Colon (tissue), 2 donors: ENCODE measurements around the gene UBN1.

Experiments
- FAIRE-seq: peaks from 2 replicates; lab custom pipeline; 2012; peaks lifted over from hg19 to GRCh38; lab: Jason Lieb, UNC
- donor health status: control.
- donor health status: control.

The UBN1 gene, protein sequence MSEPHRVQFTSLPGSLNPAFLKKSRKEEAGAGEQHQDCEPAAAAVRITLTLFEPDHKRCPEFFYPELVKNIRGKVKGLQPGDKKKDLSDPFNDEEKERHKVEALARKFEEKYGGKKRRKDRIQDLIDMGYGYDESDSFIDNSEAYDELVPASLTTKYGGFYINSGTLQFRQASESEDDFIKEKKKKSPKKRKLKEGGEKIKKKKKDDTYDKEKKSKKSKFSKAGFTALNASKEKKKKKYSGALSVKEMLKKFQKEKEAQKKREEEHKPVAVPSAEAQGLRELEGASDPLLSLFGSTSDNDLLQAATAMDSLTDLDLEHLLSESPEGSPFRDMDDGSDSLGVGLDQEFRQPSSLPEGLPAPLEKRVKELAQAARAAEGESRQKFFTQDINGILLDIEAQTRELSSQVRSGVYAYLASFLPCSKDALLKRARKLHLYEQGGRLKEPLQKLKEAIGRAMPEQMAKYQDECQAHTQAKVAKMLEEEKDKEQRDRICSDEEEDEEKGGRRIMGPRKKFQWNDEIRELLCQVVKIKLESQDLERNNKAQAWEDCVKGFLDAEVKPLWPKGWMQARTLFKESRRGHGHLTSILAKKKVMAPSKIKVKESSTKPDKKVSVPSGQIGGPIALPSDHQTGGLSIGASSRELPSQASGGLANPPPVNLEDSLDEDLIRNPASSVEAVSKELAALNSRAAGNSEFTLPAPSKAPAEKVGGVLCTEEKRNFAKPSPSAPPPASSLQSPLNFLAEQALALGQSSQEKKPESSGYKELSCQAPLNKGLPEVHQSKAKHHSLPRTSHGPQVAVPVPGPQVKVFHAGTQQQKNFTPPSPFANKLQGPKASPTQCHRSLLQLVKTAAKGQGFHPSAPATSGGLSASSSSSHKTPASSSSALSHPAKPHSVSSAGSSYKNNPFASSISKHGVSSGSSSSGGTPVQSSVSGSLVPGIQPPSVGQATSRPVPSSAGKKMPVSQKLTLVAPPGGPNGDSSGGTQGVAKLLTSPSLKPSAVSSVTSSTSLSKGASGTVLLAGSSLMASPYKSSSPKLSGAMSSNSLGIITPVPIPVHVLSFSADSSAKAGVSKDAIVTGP (N-terminal part only)

GRCh38 chr16:4846901-4847773, at the start of gene UBN1, which contains the start of gene GLYR1:
UBN1 (plus strand) TSS chr16:4847481; CDS start chr16:4852918, 5,437 bp downstream.
GLYR1 (minus strand) TSS chr16:4847288; CDS start chr16:4847265, 23 bp downstream.
- no peak for FAIRE-seq

- FAIRE-seq, result no peak
Observed at GRCh38 chr16:4797805-4798252, 49.5 kb upstream of the UBN1 start.

- no peak for FAIRE-seq
Observed at GRCh38 chr16:4798456-4798855, 48.8 kb upstream of the UBN1 start.

- no peak for FAIRE-seq
Observed at GRCh38 chr16:4799171-4799855, 48.0 kb upstream of the UBN1 start.

DNA sequence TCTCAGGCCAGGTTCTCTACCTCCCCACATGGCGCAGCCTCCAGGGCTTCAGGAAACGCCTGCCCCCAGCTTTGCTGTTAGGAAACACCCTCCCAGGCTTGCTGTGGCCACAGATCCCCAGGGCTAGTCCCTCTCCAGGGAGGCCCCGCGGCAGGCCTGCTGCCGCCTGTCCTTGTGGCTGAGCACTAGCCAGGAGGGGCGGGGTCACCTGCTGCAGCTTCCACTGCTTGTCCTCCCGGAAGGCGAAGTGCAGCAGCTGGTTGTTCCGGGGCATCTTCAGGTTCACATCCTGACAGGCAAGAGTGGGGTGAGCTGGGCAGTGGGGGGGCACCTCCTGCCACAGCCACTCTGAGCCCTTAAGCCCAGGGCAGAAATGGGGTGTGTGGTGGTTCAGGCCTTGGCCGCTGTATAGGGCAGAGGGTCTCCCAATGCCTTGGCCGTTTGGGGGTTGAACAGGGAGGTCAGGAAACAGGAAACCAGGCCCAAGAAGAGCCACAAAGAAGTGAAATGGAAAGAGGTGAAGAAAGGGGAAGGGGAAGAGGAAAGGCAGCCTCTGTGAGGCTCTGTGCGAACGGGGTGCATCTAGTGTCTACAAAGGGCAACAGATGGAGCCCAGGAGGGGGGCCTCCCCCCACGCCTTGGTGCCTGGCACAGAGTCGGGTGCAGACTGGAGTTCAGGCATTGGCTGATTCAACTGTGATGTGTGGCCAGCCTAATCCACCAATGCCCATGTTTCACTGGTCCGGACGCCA, 46.8 kb upstream of the UBN1 start:
- no peak for FAIRE-seq

DNA sequence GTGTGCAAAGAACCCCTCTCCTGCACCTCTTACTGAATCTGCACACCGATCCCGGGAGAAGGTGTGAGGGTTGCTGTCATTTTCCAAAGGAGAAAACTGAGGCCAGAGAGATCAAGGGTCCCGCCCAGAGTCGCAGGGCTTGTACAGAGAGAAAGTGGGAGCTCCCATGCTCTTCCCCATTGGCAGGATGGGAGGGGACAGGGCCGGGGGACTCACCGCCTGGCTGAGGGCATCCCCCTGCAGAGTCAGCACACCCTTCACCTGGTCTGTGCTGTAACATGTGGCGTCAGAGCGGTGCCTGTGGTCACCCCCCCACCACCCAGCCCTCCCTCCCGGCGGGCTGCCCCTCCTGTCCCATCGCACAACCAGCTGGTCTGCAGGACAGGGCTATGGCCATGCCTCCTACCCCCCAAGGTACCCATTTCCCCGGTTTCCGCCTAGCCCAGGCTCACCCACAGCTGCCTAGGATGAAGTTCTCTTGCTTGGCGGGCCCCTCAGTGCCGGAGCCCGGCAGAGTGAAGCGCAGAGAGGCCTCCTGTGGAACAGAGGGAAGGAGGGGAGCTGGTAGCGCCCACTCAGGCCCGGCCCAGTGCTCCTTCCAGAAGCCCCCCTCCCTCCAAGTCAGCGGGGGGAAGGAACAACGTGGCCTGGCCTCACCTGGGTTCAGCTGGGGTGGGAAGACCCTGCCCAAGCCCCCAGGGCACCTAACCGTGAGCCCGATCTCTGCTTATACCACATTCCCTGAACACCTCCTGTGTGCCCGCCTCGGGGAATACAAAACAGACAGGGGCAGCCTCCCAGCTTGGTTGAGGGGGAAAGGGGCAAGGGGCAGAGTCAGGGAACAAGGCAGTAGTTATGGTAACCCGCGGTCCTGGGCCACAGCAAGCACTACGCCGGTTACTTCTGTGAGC, 46.0 kb upstream of the UBN1 start:
- FAIRE-seq, result no peak

DNA sequence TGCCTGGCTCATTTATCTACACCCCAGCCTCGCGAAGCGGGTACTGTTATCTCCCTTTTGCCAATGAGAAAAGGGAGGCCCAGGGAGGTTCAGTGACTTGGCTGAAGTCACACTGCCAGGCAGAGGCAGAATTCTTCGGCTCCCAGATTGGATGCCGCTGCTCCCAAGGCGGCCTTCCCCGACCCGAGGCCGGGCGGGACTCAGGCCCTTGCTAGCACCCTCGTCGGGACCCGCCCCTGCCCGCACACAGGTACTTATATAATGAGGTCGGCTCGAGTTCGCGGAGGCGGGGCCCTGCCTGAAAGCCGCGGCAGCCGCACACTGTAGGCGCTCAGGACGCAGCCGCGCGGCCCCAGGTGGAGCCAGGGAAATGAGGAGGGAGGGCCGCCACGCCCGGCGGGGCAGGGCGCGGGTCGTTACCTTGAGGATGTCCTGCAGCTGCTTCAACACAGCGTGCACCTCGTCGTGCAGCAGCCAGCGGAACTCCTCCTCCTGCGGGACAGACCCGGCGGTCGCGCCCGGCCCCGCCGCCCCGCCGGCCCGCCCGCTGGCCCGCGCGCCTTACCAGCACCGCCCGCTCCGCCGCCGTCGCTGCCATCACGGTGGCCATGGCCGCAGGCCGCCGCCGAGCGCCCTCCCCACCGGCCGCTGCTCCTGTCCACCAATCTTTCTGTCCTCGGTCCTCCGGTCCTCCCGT, 45.2 kb upstream of the UBN1 start, which contains the start of gene ROGDI:
ROGDI (minus strand) TSS at position 672 of the 697 bp plus-strand sequence; CDS start at position 610, 62 bp downstream.
- FAIRE-seq, result no peak

- no peak for FAIRE-seq
Observed at GRCh38 chr16:4802659-4803287, 44.5 kb upstream of the UBN1 start.

- FAIRE-seq, result no peak
Observed at GRCh38 chr16:4803401-4803844, 43.9 kb upstream of the UBN1 start.

- no peak for FAIRE-seq
Observed at GRCh38 chr16:4803898-4804762, 43.2 kb upstream of the UBN1 start.

DNA sequence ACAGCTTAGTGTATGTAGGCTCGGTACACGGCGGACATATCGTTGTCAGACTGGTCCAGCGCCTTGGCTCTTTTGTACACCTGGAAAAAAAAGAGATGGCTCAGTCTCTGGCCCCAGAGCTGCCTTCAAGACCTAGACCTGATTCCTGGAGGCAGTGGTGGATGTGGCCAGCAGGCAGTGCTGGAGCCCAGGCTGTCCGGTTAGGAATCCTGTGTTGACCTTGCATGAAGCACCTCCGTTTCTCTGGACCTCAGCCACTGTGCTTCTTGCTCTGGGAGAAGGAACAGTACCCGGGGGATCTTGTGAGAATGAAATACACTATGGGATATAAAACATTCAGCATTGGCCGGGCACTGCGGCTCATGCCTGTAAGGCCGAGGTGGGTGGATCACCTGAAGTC, 42.0 kb upstream of the UBN1 start:
- FAIRE-seq, result no peak

DNA sequence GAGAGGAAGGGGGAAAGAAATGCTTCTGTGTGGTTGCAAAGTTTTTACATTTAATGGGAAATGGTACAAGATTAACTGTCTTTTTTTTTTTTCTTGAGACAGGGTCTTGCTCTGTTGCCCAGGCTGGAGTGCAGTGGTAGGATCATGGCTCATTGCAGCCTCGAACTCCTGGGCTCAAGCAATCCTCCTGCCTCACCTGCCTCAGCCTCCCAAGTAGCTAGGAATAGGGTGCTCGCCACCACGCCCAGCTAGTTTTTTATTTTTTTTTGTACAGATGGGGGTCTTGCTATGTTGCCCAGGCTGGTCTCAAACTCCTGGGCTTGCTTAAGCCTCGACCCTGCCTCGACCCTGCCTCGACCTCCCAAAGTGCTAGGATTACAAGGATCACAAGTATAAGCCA, 41.0 kb upstream of the UBN1 start:
- no peak for FAIRE-seq

- FAIRE-seq, result no peak
Observed at GRCh38 chr16:4811242-4811641, 36.0 kb upstream of the UBN1 start.

DNA sequence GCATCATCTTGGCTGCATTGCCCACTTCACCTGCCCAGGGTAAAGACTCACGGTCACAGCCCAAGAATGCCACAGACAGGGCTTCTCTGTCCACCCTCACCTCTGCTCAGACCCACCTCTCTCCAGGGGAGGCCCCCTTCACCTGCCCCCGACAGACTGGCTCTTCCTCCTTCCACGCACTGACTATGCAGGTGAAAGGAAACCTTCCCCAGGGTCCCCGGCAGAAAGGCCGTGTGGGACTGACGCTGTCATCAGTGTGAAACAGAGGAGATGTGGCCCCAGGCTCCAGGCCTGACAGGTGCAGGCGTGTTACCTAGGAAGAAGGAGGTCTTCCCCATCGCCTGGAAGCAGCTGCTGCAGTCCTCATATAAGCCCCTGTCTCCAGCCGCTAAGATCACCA, 35.5 kb upstream of the UBN1 start:
- no peak for FAIRE-seq

GRCh38 chr16:4813251-4814003, 33.9 kb upstream of the UBN1 start:
- no peak for FAIRE-seq

DNA sequence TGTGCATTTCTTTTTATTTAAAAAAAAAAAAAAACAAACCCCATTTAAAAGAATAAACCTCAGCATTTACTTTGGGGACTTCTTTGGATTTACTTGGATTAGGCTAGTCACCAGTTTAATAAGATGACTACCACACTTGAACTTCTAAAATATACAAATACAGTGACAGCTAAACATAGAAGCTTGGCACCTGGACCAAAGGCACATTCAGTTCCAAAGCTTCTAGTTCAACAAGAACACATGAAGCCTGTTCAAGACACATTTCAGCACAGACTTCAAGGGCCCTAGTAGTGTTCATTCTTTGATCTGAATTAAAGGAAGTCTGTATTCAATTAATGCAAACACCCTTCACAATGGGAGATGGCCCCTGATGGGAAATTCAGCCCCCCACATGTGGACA, 33.2 kb upstream of the UBN1 start:
- no peak for FAIRE-seq
